ENCODE data around the gene L1TD1.
"Not testable (repeated sequence)": the region's sequence is repeated elsewhere in the genome, so short reads cannot be mapped to it uniquely, and the experiment has no call there.

Gene L1TD1

GRCh38 chr1:62241371-62242131, 46.9 kb downstream of the L1TD1 start:
- H3K4me3 ChIP-seq (ENCODE audit: low read depth, low read length), result no peak overlapping the region
- TF ChIP-seq, protein P1, sequence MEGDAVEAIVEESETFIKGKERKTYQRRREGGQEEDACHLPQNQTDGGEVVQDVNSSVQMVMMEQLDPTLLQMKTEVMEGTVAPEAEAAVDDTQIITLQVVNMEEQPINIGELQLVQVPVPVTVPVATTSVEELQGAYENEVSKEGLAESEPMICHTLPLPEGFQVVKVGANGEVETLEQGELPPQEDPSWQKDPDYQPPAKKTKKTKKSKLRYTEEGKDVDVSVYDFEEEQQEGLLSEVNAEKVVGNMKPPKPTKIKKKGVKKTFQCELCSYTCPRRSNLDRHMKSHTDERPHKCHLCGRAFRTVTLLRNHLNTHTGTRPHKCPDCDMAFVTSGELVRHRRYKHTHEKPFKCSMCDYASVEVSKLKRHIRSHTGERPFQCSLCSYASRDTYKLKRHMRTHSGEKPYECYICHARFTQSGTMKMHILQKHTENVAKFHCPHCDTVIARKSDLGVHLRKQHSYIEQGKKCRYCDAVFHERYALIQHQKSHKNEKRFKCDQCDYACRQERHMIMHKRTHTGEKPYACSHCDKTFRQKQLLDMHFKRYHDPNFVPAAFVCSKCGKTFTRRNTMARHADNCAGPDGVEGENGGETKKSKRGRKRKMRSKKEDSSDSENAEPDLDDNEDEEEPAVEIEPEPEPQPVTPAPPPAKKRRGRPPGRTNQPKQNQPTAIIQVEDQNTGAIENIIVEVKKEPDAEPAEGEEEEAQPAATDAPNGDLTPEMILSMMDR (IDR thresholded peaks at IDR 0.05; ENCODE audit: low read depth, low read length), result no peak
- no peak for TF ChIP-seq MYC (IDR thresholded peaks at IDR 0.05; ENCODE audit: low read depth, low read length)
- no peak for TF ChIP-seq POLR2A (IDR thresholded peaks at IDR 0.05; ENCODE audit: extremely low read depth, insufficient read length)
- TF ChIP-seq, protein P2, sequence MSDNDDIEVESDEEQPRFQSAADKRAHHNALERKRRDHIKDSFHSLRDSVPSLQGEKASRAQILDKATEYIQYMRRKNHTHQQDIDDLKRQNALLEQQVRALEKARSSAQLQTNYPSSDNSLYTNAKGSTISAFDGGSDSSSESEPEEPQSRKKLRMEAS (IDR thresholded peaks at IDR 0.05; ENCODE audit: low read depth, low read length), result no peak
- no peak for DNase-seq (ENCODE audit: low read depth)

DNA sequence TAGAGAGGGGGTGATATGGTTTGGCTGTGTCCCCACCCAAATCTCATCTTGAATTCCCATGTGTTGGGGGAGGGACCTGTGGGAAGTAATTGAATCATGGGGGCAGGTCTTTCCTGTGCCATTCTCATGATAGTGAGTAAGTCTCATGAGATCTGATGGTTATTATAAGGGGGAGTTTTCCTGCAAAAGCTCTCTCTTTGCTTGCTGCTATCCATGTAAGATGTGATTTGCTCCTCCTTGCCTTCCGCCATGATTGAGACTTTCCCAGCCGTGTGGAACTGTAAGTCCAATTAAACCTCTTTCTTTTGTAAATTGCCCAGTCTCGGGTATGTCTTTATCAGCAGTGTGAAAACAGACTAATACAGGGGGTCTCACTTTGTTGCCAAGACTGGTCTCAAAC, 49.7 kb downstream of the L1TD1 start:
- not testable (repeated sequence) for H3K4me3 ChIP-seq (ENCODE audit: low read depth, low read length); DNase-seq (ENCODE audit: low read depth)

- H3K4me3 ChIP-seq (ENCODE audit: low read depth, low read length), result no peak overlapping the region
- DNase-seq (ENCODE audit: low read depth), result no peak
- TF ChIP-seq, protein P1 (IDR thresholded peaks at IDR 0.05; ENCODE audit: low read depth, low read length), result no peak
- TF ChIP-seq, protein P2 (IDR thresholded peaks at IDR 0.05; ENCODE audit: low read depth, low read length), result no peak
- TF ChIP-seq MYC (IDR thresholded peaks at IDR 0.05; ENCODE audit: low read depth, low read length) (no peak), POLR2A (IDR thresholded peaks at IDR 0.05; ENCODE audit: extremely low read depth, insufficient read length) (no peak)
These were observed 50.6 kb downstream of the L1TD1 start for GRCh38 chr1:62245201-62245600.

- DNase-seq (ENCODE audit: low read depth), result no peak
- TF ChIP-seq, protein P1 (IDR thresholded peaks at IDR 0.05; ENCODE audit: low read depth, low read length), result no peak
- no peak for TF ChIP-seq MYC (IDR thresholded peaks at IDR 0.05; ENCODE audit: low read depth, low read length)
- TF ChIP-seq POLR2A (IDR thresholded peaks at IDR 0.05; ENCODE audit: extremely low read depth, insufficient read length), result no peak
- TF ChIP-seq, protein P2 (IDR thresholded peaks at IDR 0.05; ENCODE audit: low read depth, low read length), result no peak
- no peak overlapping the region for H3K4me3 ChIP-seq (ENCODE audit: low read depth, low read length)
These were observed 52.9 kb downstream of the L1TD1 start for GRCh38 chr1:62247391-62248168.

- DNase-seq (ENCODE audit: low read depth), result no peak
- TF ChIP-seq, protein P1 (IDR thresholded peaks at IDR 0.05; ENCODE audit: low read depth, low read length), result no peak
- TF ChIP-seq POLR2A (IDR thresholded peaks at IDR 0.05; ENCODE audit: extremely low read depth, insufficient read length) (no peak), MYC (IDR thresholded peaks at IDR 0.05; ENCODE audit: low read depth, low read length) (no peak)
- TF ChIP-seq, protein P2 (IDR thresholded peaks at IDR 0.05; ENCODE audit: low read depth, low read length), result no peak
- H3K4me3 ChIP-seq (ENCODE audit: low read depth, low read length), result no peak overlapping the region
These were observed 55.6 kb downstream of the L1TD1 start for GRCh38 chr1:62250126-62250726.

DNA sequence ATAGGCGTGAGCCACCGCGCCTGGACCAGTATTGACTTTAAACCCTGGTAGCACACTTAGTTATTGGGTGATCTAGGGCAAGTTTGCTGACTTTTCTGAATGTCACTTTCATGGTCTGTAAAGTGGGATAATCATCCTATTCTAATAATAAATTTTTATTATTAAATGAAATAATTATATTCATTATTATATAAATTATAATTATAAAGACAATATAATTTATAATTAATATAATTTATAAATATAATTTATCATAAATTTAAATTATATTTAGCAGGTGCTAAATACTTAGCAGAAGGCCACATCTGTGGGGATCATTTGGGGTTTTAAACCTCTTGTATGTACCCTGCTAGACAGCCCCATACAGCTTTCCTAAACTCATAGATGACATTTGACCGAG, 64.9 kb downstream of the L1TD1 start:
- no peak overlapping the region for H3K4me3 ChIP-seq (ENCODE audit: low read depth, low read length)
- no peak for DNase-seq (ENCODE audit: low read depth)
- TF ChIP-seq, protein P1 (IDR thresholded peaks at IDR 0.05; ENCODE audit: low read depth, low read length), result no peak
- TF ChIP-seq MYC (IDR thresholded peaks at IDR 0.05; ENCODE audit: low read depth, low read length) (no peak), POLR2A (IDR thresholded peaks at IDR 0.05; ENCODE audit: extremely low read depth, insufficient read length) (no peak)
- TF ChIP-seq, protein P2 (IDR thresholded peaks at IDR 0.05; ENCODE audit: low read depth, low read length), result no peak

All from NB4 (cell line).